Bronchial epithelial cell (primary cell): Measurements from ENCODE around the gene SLC6A1. TPM values are rescaled to one million over a fixed set of nuclear protein-coding genes. Genes with fewer than 3 reads are reported as not detected.

Source experiments
- DNase-seq: peaks from one replicate; pipeline ENCODE4 v3.0.0-alpha.2; 2010; ENCODE audit warnings: low read depth
- FAIRE-seq: peaks from 2 replicates; lab custom pipeline; 2011; peaks lifted over from hg19 to GRCh38; lab: Jason Lieb, UNC
- H3K27me3 ChIP-seq: 2 replicates; pipeline ENCODE4 v1.5.1; 2011; ENCODE audit warnings: low read length; ENCODE audit not compliant: control insufficient read depth, insufficient read depth
- H3K36me3 ChIP-seq: 2 replicates; pipeline ENCODE4 v1.5.1; 2011; ENCODE audit warnings: low read length; ENCODE audit not compliant: control insufficient read depth, insufficient read depth
- H3K4me3 ChIP-seq: 2 replicates; pipeline ENCODE4 v1.5.1; 2011; ENCODE audit warnings: mild to moderate bottlenecking, low read depth, low read length, control low read depth
- total RNA-seq: library from RNA; depleted of rRNA; stranded (reverse); fragments of >200 nt; gene quantifications from 2 replicates; pipeline ENCODE4 v1.2.1, GENCODE V29; 2014
- TF ChIP-seq, protein P1 (sequence below): IDR thresholded peaks from 2 replicates; pipeline ENCODE4 v1.5.1; 2011; ENCODE audit warnings: mild to moderate bottlenecking, moderate library complexity, low read length, control low read depth, inconsistent platforms; ENCODE audit not compliant: insufficient read depth, severe bottlenecking

SLC6A1 gene
- total RNA-seq, 1 donor from 2014 or later: not detected

DNA sequence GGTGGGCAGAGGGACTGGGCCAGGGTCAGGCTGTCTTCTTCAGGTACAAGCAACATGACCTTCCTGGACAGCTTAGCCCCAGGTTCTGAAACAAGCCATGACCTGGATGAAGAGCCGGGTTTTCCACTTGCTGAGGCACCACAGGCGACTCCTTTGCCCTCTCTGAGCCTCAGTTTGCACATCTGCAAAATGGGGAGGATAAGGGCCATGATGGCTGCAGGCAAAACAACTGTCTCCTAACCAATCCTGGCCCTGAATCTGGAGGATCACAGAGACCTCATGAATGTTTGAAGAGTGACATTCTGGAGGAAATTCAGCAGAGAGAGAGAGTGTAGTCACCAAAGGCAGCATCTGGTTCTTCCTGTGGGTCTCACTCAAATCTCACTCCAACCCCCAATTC is 8.0 kb downstream of the SLC6A1 start:
- H3K4me3 ChIP-seq: no peak overlapping the region
- FAIRE-seq: peak; percentile 98
- TF ChIP-seq, protein P1, sequence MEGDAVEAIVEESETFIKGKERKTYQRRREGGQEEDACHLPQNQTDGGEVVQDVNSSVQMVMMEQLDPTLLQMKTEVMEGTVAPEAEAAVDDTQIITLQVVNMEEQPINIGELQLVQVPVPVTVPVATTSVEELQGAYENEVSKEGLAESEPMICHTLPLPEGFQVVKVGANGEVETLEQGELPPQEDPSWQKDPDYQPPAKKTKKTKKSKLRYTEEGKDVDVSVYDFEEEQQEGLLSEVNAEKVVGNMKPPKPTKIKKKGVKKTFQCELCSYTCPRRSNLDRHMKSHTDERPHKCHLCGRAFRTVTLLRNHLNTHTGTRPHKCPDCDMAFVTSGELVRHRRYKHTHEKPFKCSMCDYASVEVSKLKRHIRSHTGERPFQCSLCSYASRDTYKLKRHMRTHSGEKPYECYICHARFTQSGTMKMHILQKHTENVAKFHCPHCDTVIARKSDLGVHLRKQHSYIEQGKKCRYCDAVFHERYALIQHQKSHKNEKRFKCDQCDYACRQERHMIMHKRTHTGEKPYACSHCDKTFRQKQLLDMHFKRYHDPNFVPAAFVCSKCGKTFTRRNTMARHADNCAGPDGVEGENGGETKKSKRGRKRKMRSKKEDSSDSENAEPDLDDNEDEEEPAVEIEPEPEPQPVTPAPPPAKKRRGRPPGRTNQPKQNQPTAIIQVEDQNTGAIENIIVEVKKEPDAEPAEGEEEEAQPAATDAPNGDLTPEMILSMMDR: no peak
- no peaks in the 10 kb centered on the region for H3K36me3 ChIP-seq
- DNase-seq: no peak
- peaks cover 10% of the 10 kb centered on the region for H3K27me3 ChIP-seq

DNA sequence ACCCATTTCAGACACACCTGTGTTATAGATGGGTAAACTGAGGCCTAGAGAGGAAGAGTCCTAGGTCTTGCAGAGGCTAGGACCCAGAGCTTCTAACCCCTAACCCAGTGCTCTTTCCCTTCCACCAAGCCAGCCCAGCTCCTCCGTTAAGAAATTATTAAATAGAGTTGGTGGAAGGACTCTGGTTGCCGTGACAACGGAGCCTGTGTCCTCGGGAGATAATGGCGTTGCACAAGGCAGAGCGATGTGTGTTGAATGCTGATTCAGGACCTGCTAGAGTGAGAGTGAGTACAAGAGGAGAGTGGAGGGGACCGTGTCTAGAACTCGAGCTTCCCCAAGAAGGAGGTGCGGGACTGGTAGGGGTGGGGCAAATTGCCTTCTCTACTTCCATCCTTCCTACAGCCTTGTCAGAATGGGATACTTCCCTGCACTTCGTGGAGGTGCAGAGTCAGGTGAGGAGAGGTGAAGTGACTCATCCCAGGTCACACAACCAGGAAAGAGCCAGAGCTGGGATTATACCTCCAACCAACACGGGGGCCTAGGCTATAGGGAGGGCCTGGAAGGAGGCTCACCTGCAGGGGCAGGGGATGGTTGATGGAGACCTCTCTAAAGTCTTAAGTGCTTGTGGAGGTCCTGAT is 8.6 kb downstream of the SLC6A1 start:
- H3K4me3 ChIP-seq: no peak overlapping the region
- DNase-seq: peak; percentile 17
- FAIRE-seq: peak; percentile 88
- H3K27me3 ChIP-seq: peaks cover 8% of the 10 kb centered on the region
- no peaks in the 10 kb centered on the region for H3K36me3 ChIP-seq
- TF ChIP-seq, protein P1: no peak

DNA sequence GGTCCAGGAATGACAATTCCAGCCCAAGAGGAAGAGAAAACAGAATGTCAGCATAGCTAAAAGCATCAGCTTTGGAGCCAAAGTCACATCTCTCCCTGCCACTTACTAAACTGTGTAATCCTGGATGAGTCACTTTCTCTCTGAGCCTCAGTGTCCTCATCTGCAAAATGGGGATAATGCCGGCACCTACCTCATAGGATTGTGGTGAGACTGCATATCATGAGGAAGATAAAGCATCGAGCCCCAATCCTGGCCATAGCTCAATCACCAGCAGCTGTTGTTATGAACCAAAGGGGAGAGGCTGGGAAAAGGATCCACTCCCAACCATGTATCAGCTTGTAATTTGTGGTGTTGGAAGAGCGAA is 9.1 kb downstream of the SLC6A1 start:
- no peak for FAIRE-seq
- Histone ChIP-seq H3K36me3 (no peaks in the 10 kb centered on the region), H3K27me3 (peaks cover 7% of the 10 kb centered on the region), H3K4me3 (no peak overlapping the region)
- TF ChIP-seq, protein P1: no peak
- no peak for DNase-seq

DNA sequence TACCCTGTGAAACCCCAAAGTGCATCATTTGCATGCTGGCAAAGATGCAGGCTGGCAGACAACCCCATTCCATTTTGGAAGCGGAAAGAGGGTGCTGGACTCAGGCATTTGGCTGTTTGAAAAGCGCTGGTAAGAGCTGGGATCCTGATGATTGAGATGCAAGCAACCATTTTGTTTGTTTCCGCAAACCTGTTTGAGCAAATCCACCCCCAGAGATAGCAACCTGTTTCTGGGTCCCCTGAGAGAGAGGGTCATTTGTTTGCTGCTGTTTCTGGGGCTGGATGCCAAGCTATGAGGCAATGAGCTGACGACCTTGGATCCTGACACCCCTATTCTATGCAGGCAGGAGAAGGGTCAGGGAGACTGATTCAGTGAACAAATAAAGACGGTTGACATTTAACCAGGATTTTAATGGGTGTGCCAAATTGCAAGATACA is 9.8 kb downstream of the SLC6A1 start:
- no peak for DNase-seq
- no peak for FAIRE-seq
- TF ChIP-seq, protein P1: no peak
- Histone ChIP-seq H3K27me3 (peaks cover 1% of the 10 kb centered on the region), H3K36me3 (no peaks in the 10 kb centered on the region), H3K4me3 (no peak overlapping the region)

DNA sequence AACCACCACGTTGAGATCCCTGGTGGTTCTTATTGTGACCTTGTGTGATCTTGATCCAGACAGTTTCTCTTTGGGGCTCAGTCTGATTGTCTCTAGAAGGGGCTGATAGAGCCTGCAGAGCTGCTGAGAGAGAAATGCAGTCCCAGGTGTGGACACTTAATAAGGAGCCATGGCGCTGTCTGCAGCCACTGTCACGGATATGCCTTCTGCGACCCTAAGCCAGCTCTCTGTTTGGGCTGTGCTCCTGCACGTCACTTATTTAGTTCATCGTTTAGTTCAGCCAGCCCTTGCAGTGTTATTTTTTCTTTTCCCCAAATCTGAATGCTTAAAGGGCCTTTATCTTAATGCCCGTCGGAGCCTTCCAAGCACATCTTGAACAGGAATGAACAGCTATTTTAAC is 12.0 kb downstream of the SLC6A1 start:
- FAIRE-seq (no peak), DNase-seq (no peak)
- TF ChIP-seq, protein P1: no peak
- Histone ChIP-seq H3K36me3 (no peaks in the 10 kb centered on the region), H3K4me3 (no peak overlapping the region), H3K27me3 (peaks cover 3% of the 10 kb centered on the region)
